Kidney (tissue), 14 donors: ENCODE measurements around the gene PANX2. TPM values are rescaled to one million over a fixed set of nuclear protein-coding genes. Genes with fewer than 3 reads are reported as not detected.

ENCODE experiments used
- DNase-seq, 5 donors: peaks; one replicate each; pipeline ENCODE4 v3.0.0-alpha.2; 2013 to 2020
- FAIRE-seq: peaks from 2 replicates; lab custom pipeline; 2012; peaks lifted over from hg19 to GRCh38; lab: Jason Lieb, UNC
- H3K27ac ChIP-seq, 2 donors: one replicate each; pipeline ENCODE4 v1.7.0; 2013; ENCODE audit warnings: low read depth in 2 of 2, low read length in 2 of 2, inconsistent platforms in 1 of 2
- H3K27me3 ChIP-seq: one replicate; pipeline ENCODE4 v1.7.1; 2013; ENCODE audit warnings: low read length, inconsistent platforms; ENCODE audit not compliant: control insufficient read depth, insufficient read depth
- H3K36me3 ChIP-seq, 3 donors: one replicate each; pipeline versions ENCODE4 v1.7.0 to v1.7.1; 2013; ENCODE audit warnings: low read length in 3 of 3, control low read depth in 1 of 3, inconsistent platforms in 1 of 3; ENCODE audit not compliant: insufficient read depth in 3 of 3, control insufficient read depth in 2 of 3
- H3K4me1 ChIP-seq, 3 donors: one replicate each; pipeline versions ENCODE4 v1.7.0 to v1.7.1; 2013; ENCODE audit warnings: low read length in 3 of 3, inconsistent platforms in 1 of 3, low read depth in 1 of 3; ENCODE audit not compliant: control insufficient read depth in 2 of 3, insufficient read depth in 2 of 3
- H3K4me3 ChIP-seq, 3 donors: one replicate each; pipeline versions ENCODE4 v1.7.0 to v1.8.1; 2013; ENCODE audit warnings: low read length in 3 of 3, control low read depth in 1 of 3, inconsistent platforms in 1 of 3
- H3K9ac ChIP-seq, 3 donors: one replicate each; pipeline versions ENCODE4 v1.7.0 to v1.7.1; 2013; ENCODE audit warnings: low read length in 3 of 3, control low read depth in 1 of 3, inconsistent platforms in 1 of 3
- H3K9me3 ChIP-seq, 3 donors: one replicate each; pipeline versions ENCODE4 v1.7.0 to v1.7.1; 2013; ENCODE audit warnings: low read length in 3 of 3, control low read depth in 1 of 3, inconsistent platforms in 1 of 3; ENCODE audit not compliant: control insufficient read depth in 2 of 3, insufficient read depth in 1 of 3
- intact Hi-C: fragments of 100-400 bp; cut with DNase I; formaldehyde crosslinking; loops from one replicate; pipeline ENCODE4 v1.11.1; 2022
- polyA plus RNA-seq: library from polyadenylated mRNA; stranded (reverse); fragments of 350-450 nt; fragmentation: Illumina TruSeq; extraction: RNeasy Lipid Tissue Mini Kit (QIAGEN cat#74804); gene quantifications from one replicate; pipeline ENCODE4 v1.2.3, GENCODE V29; 2014; ENCODE audit warnings: low read depth, low replicate concordance; ENCODE audit not compliant: insufficient read depth
- total RNA-seq: library from RNA; stranded (reverse); fragmentation: NEBNext Ultra II Directional; extraction: Animal tissue kit (Norgen Biotek cat#: 25700); gene quantifications from one replicate; pipeline ENCODE4 v1.2.1, GENCODE V29; 2021
- TF ChIP-seq, protein P1 (sequence below): IDR thresholded peaks from 3 replicates; pipeline ENCODE4 v1.5.1; 2012; ENCODE audit warnings: mild to moderate bottlenecking, moderate library complexity, borderline replicate concordance; ENCODE audit not compliant: insufficient read depth; ENCODE audit errors: extremely low read depth
- donor health status: control.
- donor health status: control.
- donor health status: control.
- donor health status: control.
- donor health status: control.
- donor health status: DM: yes; HTN: yes; CAD: no.
- donor health status: Normal renal cell carcinoma (clear cell type).

The PANX2 gene
- total and polyA plus RNA-seq, 2 donors from 2014 or later = 1.0 to 4.3 TPM

DNA sequence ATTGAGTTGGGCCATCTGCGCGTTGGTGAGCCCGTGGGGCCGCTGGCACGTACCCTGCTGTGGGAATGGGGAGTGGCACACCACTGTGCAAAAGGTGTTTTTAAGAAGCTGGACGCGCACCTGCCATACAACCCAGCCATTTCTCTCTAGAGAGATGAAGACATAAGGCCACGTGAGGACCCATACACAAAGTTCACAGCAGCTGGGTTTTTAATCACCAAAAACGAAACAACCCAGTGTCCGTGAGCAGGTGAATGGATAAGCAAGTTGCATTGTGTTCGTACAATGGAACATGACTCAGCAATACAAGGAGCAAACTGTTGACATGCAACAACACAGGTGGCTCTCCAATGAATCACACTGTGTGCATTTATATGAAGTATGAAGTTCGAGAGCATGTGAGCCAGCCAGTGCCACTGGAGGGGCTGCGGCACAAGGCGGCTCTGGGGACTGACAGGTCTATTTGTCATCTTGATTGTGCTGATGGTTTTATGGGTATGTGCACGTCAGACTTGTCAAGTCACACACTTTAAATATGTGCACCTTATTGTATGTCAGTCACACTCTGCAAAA lies 30.6 kb upstream of the PANX2 start:
- Histone ChIP-seq H3K9me3 (no peaks in the 10 kb centered on the region), H3K9ac (no peak overlapping the region), H3K4me3 (no peak overlapping the region), H3K4me1 (no peaks in the 10 kb centered on the region), H3K36me3 (no peaks in the 10 kb centered on the region), H3K27me3 (no peaks in the 10 kb centered on the region), H3K27ac (no peak overlapping the region)
- FAIRE-seq = no peak
- no peak for DNase-seq
- intact Hi-C loops = no loop called here
- TF ChIP-seq, protein P1, sequence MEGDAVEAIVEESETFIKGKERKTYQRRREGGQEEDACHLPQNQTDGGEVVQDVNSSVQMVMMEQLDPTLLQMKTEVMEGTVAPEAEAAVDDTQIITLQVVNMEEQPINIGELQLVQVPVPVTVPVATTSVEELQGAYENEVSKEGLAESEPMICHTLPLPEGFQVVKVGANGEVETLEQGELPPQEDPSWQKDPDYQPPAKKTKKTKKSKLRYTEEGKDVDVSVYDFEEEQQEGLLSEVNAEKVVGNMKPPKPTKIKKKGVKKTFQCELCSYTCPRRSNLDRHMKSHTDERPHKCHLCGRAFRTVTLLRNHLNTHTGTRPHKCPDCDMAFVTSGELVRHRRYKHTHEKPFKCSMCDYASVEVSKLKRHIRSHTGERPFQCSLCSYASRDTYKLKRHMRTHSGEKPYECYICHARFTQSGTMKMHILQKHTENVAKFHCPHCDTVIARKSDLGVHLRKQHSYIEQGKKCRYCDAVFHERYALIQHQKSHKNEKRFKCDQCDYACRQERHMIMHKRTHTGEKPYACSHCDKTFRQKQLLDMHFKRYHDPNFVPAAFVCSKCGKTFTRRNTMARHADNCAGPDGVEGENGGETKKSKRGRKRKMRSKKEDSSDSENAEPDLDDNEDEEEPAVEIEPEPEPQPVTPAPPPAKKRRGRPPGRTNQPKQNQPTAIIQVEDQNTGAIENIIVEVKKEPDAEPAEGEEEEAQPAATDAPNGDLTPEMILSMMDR = no peak

DNA sequence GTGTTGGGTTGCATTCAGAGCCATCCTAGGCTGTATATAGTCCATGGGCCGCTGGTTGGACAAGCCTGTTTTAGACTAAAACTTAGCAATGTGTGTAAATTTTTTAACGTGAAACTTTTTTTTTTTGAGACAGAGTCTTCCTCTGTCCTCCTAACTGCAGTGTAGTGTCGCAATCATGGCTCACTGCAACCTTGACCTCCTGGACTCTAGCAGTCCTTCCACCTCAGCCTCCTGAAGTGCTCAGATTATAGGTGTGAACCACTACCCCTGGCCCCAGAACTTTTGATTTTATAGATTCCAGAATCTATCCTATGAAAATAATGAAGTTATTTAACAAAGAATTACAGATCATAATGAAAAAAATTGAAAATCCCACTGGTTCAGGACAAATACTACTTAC lies 29.9 kb upstream of the PANX2 start:
- H3K4me1 ChIP-seq = no peaks in the 10 kb centered on the region
- no peak overlapping the region for H3K4me3 ChIP-seq
- FAIRE-seq (no peak), DNase-seq (no peak)
- intact Hi-C loops = no loop called here
- H3K27me3 ChIP-seq = no peaks in the 10 kb centered on the region
- no peaks in the 10 kb centered on the region for H3K36me3 ChIP-seq
- H3K27ac ChIP-seq = no peak overlapping the region
- TF ChIP-seq, protein P1 = no peak
- H3K9me3 ChIP-seq = no peaks in the 10 kb centered on the region
- no peak overlapping the region for H3K9ac ChIP-seq

DNA sequence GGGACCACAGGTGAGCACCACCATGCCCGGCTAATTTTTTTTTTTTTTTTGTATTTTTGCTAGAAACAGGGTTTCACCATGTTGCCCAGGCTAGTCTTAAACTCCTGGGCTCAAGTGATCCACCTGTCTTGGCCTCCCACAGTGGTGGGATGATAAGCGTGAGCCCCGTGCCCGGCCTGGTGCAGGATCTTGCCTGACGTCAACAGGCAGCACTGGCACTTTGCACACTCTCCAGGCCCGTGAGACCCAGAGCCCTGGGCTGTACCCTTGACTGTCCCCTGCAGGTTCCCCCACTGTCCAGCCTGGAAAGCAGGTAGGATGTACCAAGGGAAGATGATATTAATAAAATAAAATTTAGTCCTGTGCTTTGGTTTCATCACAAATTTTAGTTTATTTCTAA lies 29.1 kb upstream of the PANX2 start:
- no peak for DNase-seq
- no peak for FAIRE-seq
- Histone ChIP-seq H3K27ac (no peak overlapping the region), H3K4me1 (peaks cover 0 to 1% (median 0%) of the 10 kb centered on the region in 3 donors), H3K9me3 (no peaks in the 10 kb centered on the region), H3K27me3 (no peaks in the 10 kb centered on the region), H3K9ac (no peak overlapping the region), H3K36me3 (no peaks in the 10 kb centered on the region), H3K4me3 (no peak overlapping the region)
- TF ChIP-seq, protein P1 = no peak
- intact Hi-C loops = no loop called here

DNA sequence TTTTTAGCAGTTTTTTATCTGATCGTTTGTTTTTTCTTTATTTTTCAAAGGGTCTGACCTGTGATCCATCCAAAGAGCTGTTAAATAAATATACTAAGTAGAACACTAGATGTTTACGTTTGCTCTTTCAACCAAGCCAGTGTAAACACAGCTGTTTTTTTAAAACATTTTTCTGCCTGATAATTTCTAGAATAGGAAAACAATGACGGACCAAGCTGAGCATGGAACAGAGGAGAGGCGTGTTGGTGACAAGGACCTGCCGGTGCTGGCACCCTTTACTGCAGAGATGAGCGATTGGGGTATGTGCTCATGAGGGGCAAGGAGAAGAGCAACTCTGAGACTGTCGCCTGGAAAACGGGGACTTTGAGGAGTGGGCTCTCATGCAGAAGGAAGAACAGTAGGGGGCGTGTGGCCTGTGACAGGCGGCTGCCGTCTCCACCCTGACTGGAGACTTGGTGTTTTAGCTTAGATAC lies 28.6 kb upstream of the PANX2 start:
- TF ChIP-seq, protein P1 = no peak
- no peaks in the 10 kb centered on the region for H3K9me3 ChIP-seq
- FAIRE-seq = no peak
- no peak overlapping the region for H3K4me3 ChIP-seq
- intact Hi-C loops = no loop called here
- peak in 2 of 5 donors; percentile 30 to 51 for DNase-seq
- no peaks in the 10 kb centered on the region for H3K36me3 ChIP-seq
- H3K9ac ChIP-seq = no peak overlapping the region
- peaks cover 0 to 4% (median 0%) of the 10 kb centered on the region in 3 donors for H3K4me1 ChIP-seq
- H3K27me3 ChIP-seq = no peaks in the 10 kb centered on the region
- H3K27ac ChIP-seq = no peak overlapping the region
